Measurements from ENCODE around the gene TP53TG5.
A peak's percentile ranks its signal among the peaks of the same experiment; 100 is the strongest.

TP53TG5 gene

DNA sequence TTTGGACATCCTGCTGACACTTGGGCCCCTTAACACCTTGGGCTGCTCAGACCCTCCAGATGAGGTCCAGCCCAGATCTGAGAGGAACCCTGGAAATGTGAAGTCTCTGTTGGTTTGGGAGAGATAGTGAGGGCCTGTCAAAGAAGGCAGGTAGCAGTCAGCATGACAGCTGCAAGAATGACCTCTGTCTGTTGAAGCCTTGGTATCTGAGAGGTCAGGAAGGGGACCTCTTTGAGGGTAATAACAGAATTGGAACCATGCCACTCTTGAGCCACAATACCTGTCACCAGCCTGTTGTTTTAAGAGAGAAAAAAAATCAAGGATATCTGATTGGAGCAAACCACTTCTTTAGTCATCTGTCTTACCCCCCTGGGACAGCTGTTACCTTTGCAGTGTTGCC lies 11.0 kb downstream of the TP53TG5 start:
- H3K27ac ChIP-seq = no peak overlapping the region
- TF ChIP-seq, protein P1, sequence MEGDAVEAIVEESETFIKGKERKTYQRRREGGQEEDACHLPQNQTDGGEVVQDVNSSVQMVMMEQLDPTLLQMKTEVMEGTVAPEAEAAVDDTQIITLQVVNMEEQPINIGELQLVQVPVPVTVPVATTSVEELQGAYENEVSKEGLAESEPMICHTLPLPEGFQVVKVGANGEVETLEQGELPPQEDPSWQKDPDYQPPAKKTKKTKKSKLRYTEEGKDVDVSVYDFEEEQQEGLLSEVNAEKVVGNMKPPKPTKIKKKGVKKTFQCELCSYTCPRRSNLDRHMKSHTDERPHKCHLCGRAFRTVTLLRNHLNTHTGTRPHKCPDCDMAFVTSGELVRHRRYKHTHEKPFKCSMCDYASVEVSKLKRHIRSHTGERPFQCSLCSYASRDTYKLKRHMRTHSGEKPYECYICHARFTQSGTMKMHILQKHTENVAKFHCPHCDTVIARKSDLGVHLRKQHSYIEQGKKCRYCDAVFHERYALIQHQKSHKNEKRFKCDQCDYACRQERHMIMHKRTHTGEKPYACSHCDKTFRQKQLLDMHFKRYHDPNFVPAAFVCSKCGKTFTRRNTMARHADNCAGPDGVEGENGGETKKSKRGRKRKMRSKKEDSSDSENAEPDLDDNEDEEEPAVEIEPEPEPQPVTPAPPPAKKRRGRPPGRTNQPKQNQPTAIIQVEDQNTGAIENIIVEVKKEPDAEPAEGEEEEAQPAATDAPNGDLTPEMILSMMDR (IDR thresholded peaks at IDR 0.05) = no peak
- H3K4me3 ChIP-seq = no peak overlapping the region
- no peak for DNase-seq (ENCODE audit: low spot score)

DNA sequence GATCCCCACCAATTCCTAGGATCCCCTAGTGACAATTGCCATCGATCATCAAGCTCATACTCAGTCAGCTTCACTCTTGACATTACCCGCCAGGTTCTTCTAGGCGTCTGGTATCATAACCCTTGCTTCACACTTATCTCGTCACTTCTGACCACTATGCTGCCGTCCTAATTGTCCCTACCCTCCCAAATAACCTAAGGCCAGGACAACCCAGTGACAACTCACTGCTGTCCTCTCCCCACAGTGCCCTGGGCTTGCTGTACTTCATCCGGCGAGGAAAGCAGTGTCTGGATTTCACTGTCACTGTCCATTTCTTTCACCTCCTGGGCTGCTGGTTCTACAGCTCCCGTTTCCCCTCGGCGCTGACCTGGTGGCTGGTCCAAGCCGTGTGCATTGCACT lies 11.5 kb downstream of the TP53TG5 start:
- H3K27ac ChIP-seq = no peak overlapping the region
- no peak for DNase-seq (ENCODE audit: low spot score)

DNA sequence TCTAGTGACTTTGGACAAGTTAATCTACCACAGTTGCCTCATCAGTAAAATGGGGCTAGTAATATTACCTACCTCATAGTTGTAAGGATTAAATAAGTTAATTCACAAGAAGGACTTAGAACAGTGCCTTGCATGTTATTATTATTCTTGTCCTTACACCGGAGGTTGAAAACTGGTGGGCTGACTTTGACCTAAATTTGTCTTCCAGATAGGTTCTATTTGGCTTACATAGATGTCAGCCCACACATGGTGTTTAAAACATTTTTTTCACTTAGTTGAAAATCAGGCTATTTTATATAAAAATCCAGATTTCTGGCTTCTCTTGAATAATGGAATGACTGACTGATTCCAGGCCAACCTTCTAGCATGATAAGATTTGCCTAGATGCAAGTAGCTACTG lies 11.9 kb downstream of the TP53TG5 start:
- DNase-seq (ENCODE audit: low spot score) = no peak
- H3K27ac ChIP-seq = no peak overlapping the region
- H3K4me3 ChIP-seq = no peak overlapping the region
- TF ChIP-seq, protein P1 (IDR thresholded peaks at IDR 0.05) = no peak

More for the DNA sequence above, 11.5 kb downstream of the TP53TG5 start:
- TF ChIP-seq, protein P1 (IDR thresholded peaks at IDR 0.05) = no peak
- no peak overlapping the region for H3K4me3 ChIP-seq

DNA sequence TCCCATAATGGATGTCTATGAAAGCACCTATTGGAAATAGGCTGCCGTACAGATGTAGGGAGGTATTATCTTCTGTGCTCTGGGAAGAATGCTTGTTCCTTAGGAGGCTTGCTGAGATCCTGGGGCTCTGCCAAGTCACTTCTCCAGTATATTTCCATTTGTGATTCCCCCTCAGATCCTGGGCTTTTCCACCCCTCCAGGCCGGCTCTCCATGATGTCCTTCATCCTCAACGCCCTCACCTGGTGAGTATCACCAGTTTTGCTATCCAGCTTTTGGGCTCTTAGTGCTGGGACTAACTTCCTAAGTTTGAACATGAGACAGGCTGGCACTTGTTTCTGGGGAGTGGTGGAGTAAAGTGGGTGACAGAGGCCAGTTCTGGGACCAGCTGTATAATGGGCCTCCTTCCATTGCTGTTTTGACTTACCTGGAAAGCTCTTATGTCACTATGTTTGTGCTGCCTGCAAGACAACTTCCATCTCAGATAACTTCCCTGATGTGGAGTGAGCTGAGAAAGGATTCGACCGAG lies 12.6 kb downstream of the TP53TG5 start:
- no peak for DNase-seq (ENCODE audit: low spot score)
- no peak overlapping the region for H3K4me3 ChIP-seq
- H3K27ac ChIP-seq = no peak overlapping the region
- TF ChIP-seq, protein P1 (IDR thresholded peaks at IDR 0.05) = no peak

DNA sequence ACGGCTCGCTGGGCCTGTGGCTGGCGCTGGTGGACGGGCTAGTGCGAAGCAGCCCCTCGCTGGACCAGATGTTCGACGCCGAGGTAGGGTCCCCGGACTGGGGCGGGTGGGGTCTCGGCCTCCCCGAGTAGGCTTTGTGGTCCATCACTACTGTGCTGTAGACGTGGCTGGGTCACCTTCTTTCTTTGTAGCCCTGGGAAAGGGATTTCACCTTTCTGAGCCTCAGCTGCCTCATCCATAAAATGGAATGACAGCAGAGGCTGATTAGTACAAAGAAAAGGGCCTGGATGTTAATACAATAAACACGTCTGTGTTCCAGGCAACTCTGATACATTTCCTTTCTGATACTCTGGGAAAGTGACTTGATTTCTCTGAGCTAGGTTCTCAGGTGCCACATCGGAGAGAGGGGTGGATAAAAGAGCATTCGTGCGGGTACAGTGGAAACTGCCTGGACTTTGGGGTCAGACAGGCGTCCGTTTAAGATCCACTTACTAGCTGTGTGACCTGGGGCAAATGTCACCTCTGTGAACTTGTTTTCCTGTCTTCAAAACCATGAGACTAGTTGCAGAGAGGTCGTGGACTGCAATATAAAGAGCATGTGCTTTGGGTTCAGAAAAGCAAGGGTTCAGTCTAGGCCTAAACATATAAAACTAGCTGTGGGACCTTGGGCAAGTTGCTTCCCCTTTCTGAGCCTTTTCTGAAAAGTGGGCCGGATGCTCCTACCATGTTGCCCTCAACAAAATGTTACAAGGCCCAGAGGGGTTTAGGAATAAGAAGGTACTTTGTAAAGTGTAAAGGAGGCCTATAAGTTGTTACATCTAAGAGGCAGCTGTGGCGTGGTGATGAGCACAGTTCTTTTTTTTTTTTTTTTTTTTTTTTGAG lies 14.3 kb downstream of the TP53TG5 start:
- H3K27ac ChIP-seq = peak overlapping the region; percentile 97
- TF ChIP-seq, protein P1 (IDR thresholded peaks at IDR 0.05) = no peak
- DNase-seq (ENCODE audit: low spot score) = no peak
- peak overlapping the region; percentile 88 for H3K4me3 ChIP-seq

DNA sequence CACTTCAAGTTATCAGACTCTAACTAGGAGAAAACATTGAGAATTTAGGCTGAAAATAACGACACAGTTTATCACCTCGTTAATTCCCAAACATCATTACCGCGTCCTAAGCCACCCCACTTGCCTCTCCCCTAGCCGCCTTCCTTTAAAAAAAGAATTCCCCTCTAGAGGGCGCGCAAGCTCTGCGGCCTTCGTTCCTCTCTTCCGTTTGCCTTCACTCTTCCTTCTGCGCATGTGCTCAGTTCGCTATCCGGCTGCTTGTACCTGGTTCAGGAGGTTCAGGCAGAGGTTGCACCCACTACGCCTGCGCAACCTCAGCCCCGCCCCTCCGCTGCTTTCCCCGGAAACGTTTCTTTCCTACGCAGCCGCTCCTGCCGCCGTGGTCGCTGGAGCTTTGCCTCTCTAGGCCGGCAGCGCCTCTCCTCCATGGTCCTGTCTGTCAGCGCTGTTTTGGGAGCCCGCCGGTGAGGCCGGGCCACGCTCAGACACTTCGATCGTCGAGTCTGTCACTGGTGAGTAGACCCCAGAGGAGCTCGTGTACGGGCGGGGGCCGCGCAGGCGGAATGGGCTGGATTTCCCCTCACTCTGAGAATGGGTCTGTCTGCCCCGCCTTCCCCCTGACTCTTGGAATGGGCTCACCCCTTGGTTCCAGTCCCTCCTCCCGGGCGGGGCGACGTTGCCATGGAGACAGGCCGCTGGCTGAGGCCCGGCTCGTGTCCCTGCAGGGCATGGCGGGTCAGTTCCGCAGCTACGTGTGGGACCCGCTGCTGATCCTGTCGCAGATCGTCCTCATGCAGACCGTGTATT lies 15.1 kb downstream of the TP53TG5 start, which contains the start of gene SYS1:
SYS1 (plus strand) TSS at position 353 of the 807 bp plus-strand sequence; CDS start at position 729, 376 bp downstream.
- TF ChIP-seq, protein P1 (IDR thresholded peaks at IDR 0.05) = peak; percentile 65
- peak; percentile 99 for DNase-seq (ENCODE audit: low spot score)
- peak within 1 kb of the TSS; percentile 88 for H3K4me3 ChIP-seq
- peak within 1 kb of the TSS; percentile 97 for H3K27ac ChIP-seq

Measured in coronary artery (tissue), 2 donors.